Iris pigment epithelial cell (primary cell): ENCODE measurements around the gene PDK2.

ENCODE experiments used
- DNase-seq: peaks from one replicate; pipeline ENCODE4 v3.0.0-alpha.2; 2011; ENCODE audit warnings: low read depth

PDK2 gene

GRCh38 chr17:50079334-50080095 is 15.6 kb upstream of the PDK2 start:
- DNase-seq = no peak

DNA sequence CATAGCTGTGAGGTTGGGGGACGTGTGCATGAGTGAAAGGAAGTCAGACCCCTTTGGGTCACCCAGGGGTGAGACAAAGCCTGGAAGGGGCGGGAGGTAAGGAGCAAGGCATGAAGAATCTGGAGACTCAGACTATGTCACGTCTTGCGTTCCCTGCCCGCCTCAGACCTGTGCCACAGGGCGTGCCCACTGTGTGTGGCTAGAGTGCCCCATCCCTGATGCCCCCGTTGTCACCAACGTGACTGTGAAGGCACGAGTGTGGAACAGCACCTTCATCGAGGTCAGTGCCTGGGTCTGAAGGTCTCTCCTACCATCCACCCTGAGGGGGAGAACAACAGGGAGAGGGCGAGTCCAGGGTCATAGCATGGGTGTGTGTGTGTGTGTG is 15.1 kb upstream of the PDK2 start:
- DNase-seq = no peak

DNA sequence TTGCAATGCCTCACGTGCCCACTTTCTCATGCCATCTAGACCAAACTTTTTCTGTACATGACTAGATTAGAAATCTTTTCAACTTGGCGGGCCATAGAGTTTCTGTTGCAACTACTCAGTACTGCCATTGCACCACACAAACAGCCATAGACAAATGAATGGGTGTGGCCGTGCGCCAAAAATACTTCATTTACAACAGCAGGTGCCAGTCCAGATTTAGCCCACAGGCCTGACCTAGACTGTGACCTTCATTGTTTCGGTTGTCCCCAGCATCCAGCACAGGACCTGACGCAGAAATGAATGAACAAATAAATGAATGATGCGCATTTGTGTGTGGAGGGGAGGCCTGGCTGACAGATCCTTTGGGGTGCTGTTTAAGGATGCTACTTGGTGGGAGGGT is 14.3 kb upstream of the PDK2 start:
- DNase-seq = no peak

GRCh38 chr17:50081757-50082156 is 13.4 kb upstream of the PDK2 start:
- DNase-seq = no peak

DNA sequence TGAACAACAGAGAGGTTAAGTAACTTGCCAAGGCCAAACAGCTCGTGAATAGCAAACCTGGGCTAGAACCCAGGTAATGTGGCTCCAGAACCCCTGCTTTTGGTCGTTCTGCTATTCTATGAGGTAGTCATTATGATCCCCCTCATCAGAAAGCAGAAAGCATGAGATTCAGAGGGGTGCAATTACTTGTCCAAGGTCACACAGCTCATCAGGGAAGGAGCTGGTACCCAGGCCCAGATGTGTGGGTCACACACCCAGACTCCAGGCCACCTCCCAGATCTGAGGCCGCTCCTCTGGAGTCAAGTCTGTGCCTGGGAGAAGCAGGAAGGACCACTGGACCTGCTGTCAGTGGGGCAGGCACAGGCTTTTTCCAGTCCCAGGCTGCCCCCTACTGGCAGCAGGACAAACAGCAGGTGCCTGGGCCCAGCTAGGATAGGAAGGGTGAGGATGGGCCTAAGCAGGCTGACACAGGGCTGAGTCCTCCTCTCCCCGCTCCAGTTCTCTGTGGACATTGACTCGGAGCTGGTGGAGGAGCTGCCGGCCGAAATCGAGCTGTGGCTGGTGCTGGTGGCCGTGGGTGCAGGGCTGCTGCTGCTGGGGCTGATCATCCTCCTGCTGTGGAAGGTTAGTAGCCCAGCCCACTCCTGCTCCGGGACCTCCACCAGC is 7.8 kb upstream of the PDK2 start:
- peak; percentile 57 for DNase-seq

DNA sequence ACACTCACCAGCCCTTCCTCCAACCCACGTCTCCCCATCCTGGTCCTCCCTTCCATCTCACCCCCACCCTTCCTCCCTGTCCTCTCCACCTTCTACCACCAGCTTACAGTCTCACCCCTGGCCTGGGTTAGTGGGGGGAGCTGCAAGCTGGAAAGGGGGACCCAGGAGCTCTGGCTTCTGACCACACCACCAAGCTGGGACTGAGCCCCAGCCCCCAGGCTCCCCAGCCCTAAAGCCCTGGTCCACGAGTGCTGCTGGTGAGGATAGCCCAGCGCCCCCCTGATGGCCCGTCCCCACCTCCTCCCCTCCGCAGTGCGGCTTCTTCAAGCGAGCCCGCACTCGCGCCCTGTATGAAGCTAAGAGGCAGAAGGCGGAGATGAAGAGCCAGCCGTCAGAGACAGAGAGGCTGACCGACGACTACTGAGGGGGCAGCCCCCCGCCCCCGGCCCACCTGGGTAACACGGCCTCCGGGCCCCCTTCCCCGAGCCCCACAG is 7.2 kb upstream of the PDK2 start:
- no peak for DNase-seq

DNA sequence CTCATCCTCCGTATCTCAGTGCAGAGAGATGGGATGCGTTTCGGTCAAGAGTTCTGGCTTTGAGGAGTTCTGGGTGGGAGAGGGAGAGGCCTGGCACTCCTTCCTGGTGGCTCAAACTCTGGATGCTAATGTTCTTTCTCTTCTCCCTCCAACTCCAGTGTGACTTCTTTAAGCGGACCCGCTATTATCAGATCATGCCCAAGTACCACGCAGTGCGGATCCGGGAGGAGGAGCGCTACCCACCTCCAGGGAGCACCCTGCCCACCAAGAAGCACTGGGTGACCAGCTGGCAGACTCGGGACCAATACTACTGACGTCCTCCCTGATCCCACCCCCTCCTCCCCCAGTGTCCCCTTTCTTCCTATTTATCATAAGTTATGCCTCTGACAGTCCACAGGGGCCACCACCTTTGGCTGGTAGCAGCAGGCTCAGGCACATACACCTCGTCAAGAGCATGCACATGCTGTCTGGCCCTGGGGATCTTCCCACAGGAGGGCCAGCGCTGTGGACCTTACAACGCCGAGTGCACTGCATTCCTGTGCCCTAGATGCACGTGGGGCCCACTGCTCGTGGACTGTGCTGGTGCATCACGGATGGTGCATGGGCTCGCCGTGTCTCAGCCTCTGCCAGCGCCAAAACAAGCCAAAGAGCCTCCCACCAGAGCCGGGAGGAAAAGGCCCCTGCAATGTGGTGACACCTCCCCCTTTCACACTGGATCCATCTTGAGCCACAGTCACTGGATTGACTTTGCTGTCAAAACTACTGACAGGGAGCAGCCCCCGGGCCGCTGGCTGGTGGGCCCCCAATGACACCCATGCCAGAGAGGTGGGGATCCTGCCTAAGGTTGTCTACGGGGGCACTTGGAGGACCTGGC is 6.0 kb upstream of the PDK2 start:
- no peak for DNase-seq

- no peak for DNase-seq
Measured at GRCh38 chr17:50090071-50090470, 5.1 kb upstream of the PDK2 start.

- no peak for DNase-seq
Measured at GRCh38 chr17:50090971-50091917, 3.9 kb upstream of the PDK2 start.

DNA sequence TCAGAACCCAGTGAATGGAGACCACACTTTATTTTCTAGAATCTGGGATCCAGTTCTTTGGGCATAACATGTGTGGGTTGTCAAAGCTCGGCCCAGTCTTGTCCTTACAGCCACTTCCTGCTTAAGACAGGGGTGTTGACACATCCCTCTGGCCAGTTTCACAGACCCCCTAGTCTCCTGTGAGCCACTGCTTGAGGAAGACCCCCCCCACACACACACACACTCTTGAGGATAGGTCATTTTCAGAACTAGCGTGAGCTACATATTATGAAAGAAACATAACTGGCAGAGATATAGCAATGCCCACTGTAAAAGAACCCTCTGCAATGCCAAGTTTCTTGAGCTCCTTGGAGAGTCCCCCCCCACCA is 3.2 kb upstream of the PDK2 start:
- DNase-seq = no peak

GRCh38 chr17:50093246-50093645 is 1.9 kb upstream of the PDK2 start:
- no peak for DNase-seq

- DNase-seq = no peak
Measured at GRCh38 chr17:50093807-50094206, 1.3 kb upstream of the PDK2 start.

DNA sequence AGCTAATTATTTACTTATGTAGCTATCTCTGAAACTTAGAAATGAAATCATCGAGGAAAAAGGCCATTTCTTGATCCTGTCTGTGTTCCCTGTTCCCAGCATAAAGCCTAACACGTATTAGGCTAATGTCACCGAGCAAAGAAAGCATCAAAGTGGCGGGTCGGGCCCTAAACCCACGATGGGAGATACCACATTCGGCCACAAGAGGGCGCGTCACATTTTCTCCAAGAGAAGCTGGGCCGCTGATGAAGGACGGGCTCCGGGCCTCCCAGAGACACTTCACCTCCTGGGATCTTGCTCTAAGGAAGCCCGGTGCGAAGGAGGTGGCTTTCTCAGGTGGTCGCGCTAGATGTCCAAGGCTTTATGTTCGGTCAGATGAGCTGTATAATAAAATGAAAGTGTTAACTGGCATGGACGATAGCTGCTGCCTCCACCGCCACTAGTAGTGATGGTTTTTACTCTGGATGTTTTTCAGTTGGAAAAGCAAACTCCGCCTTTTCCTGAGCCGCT is 853 bp upstream of the PDK2 start:
- DNase-seq = peak; percentile 78

DNA sequence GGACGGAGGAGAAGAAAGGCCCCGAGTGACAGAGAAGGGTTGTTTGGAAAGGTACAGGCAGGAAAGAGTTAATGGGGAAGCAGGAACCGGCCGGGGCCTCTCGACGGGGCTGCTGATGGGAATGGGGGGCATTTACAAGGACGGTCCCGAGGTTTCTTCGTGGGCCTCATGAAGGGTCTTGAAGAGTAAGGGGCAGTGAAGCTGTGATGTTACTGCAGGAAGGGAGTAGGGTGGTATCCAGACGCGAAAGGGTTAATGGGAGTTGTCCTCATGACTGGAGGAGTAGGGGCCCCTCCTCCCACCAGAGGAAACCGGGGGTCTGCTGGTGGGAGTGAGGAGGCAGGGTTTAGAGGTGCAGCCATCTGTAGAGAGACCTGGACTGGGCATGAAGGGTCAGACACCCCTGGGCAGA is 481 bp downstream of the PDK2 start:
- DNase-seq = no peak

DNA sequence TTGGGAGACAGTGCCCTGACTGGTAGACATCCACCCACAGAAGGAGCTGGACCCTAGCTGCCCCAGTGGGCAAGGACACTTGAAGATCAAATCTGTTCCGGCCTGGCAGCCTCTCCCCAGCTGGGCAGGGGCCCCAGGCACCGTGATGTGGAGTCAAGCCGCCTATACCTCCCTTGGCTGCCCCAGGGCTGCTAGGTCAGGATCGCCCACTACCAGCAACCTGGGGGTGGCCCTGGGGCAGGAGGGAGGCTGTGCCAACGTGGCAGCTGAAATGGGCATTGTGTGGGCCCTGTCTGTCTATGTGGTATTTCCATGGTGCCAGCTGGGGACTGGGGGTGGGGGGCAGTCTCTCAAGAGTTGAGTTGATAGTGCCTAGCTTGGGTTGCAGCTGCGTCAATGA is 941 bp downstream of the PDK2 start:
- no peak for DNase-seq

- DNase-seq = no peak
Measured at GRCh38 chr17:50096758-50097157, 1.6 kb downstream of the PDK2 start.

- DNase-seq = no peak
Measured at GRCh38 chr17:50097455-50097854, 2.3 kb downstream of the PDK2 start.

DNA sequence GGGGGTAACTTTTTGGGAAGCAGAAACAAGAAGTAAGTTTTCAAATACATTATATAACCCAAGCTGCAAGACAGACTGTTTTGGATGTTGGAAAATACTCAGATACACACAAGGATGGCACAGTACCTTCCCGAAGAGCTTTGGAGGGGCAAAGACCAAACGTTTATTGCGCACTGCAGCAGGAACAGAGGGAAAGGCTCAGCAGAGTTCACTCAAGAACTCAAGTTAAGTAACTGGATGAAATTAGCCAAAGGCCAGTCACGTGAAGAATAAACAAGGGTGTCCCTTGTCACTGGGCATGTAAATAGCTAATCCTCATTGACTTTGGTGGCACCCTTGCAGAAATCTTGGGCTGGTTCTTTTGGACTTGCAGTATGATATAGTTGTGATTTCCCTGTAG is 2.8 kb downstream of the PDK2 start:
- no peak for DNase-seq

DNA sequence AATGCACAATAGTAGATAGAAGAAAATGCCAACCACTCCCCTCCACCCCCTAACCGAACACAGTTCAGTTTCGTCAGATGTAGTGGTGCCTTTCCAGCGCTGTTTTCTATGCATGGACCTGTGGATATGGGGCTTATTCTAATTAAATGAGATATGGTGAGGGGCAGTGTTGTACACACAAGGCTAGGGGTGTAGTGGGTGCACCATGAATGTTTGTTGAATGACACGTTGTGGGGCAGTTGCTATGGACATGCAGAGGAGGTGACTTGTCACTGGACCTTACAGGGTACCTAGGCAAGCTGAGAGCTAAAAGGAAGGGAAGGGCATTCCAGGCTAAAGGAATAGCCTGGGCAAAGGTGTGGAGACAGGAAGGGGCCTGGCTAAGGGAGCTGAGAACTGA is 3.4 kb downstream of the PDK2 start:
- DNase-seq = no peak

DNA sequence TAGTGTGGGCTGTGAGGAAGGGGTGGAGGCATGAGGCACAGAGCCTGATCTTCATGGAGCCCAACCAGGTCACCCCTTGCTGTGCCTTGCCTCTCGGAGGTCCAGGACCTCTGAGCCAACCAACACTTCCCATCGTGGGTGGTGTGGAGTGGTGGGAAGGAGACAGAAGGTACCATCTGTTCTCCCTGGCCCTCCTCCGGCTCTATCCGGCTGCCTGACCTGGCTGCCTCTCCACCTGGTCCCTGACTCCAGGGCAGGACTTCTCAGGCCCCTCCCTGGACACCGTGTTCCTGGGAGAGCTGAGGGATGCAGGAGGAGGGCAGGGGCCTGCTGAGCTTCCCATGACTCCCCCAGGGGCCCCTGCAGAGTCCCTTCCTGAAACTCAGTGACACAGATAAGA is 3.9 kb downstream of the PDK2 start:
- DNase-seq = no peak

- DNase-seq = no peak
Measured at GRCh38 chr17:50100480-50100883, 5.3 kb downstream of the PDK2 start.
